GM21529 (cell line): ENCODE results near the gene CHMP2B.
"Not testable (repeated sequence)": the region's sequence is repeated elsewhere in the genome, so short reads cannot be mapped to it uniquely, and the experiment has no call there.

Experiments
- ATAC-seq: cut with Tn5 transposase; IDR thresholded peaks from one replicate; pipeline ENCODE4 v1.9.1; 2021; ENCODE audit not compliant: unreplicated experiment

The CHMP2B gene

GRCh38 chr3:87229113-87229512 lies 2.0 kb downstream of the CHMP2B start:
- no peak for ATAC-seq

- ATAC-seq = no peak
Measured at GRCh38 chr3:87233805-87234204, 6.7 kb downstream of the CHMP2B start.

DNA sequence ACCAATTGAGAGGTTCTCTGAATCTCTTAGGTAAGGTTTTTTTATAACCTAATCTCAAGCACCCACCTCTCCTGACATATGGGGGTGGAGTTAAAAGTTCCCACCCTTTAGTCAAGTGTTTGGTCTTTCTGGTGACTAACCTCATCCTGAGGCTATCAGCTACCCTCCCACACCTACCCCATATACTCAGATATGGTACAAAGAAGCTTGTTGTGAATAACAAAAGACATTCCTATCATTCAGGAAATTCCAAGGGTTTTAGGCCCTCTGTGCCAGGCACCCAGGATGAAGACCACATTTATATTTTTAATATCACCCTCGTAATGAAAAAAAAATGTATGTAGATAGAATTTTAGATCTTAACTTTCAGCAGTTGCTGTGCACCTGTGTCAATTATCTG lies 9.0 kb downstream of the CHMP2B start:
- no peak for ATAC-seq

DNA sequence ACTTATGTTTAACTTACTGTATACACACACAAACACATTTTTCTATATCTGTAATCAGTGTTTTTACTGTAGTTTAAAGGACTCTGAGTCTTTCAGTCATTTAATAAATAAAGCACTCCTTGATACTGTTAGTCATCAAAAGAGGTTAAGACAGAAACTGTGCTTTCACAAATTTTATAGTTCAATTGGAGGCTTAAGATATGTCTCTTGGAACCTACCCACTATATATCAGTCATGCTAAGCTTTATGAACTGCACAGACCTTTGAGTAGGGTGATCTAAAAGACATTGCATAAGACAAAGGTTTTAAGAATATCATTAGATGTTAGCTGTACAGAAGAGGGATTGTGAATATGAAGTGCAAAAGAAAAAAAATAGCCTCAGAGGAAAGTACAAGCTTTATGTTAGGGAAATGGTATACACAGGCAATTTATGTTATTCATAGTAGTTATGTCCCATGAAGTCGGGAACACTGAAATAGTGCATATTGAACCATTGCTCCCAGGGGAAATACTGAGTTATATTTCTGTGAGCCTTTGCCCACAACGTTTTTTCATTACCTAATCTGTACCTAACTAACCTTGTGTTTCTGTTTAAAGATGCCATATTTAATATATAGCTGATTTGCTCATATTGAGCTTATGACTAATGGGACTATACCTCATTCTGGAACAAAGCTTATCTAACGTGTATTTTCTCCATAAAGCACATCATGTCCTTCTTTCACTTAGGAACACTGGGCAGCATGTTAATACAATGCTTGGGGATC lies 19.7 kb downstream of the CHMP2B start:
- ATAC-seq = no peak

GRCh38 chr3:87247430-87247773 lies 20.3 kb downstream of the CHMP2B start:
- no peak for ATAC-seq

DNA sequence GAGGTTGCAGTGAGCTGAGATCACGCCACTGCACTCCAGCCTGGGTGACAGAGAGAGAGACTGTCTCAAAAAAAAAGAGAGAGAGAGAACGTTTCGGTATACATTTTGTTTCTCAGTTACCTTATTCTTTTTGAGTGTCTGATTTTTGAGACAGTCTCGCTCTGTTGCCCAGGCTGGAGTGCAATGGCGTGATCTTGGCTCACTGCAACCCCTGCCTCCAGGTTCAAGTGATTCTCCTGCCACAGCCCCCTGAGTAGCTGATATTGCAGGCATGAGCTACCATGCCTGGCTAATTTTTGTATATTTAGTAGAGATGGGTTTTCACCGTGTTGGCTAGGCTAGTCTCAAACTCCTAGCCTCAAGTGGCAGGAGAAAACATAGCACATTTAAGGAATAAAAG lies 21.1 kb downstream of the CHMP2B start:
- not testable (repeated sequence) for ATAC-seq

DNA sequence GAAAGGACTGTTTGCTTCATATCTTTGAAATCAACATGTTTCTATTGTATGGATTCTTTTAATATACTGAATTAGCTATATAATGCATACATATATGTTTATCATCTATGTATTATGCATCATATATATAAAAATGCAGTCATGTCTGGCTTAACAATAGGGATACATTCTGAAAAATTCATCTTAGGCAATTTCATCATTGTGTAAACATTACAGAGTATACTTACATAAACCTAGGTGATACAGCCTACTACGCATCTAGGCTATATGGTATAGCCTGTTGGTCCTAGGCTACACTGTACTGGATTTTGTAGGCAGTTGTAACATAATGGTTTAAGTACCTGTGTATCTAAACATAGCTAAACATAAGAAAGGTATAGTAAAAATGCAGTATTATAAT lies 21.7 kb downstream of the CHMP2B start:
- no peak for ATAC-seq

DNA sequence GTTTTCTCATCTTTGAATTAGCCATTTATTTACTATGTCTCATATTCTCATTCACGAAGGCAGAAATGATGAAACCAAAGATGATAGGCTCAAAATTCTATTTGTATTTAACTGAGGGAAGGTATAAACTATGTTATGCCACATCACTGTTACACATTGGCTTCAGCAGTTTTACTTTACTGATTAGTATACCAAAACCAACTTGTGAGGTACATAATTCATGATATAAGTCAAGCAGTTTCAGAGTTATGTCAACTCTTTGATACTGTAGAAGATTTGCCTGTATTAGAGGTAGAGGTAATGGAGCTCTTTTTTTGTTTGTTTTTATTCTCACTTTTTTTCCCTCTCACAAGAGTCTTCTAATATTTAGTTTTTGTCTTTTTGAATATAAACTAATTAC lies 22.9 kb downstream of the CHMP2B start:
- ATAC-seq = no peak

DNA sequence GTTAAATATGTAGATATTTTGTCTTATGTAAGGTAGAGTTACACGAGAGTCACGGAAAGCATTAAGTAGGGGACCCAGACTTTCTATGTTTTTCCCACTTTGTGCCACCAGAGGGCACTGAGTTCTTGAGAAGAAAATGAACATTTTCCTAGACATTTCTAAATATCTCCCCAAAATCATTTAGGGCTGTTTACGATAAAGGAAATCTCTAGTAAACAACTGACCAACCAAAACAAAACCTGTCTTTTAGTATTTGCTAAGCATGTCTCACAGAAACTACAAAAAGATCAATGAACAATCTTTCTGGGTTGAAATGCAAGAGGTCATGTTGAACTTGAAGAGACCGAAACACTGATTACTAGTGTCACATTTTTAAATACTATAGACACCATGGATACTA lies 33.2 kb downstream of the CHMP2B start:
- peak; percentile 89 for ATAC-seq

DNA sequence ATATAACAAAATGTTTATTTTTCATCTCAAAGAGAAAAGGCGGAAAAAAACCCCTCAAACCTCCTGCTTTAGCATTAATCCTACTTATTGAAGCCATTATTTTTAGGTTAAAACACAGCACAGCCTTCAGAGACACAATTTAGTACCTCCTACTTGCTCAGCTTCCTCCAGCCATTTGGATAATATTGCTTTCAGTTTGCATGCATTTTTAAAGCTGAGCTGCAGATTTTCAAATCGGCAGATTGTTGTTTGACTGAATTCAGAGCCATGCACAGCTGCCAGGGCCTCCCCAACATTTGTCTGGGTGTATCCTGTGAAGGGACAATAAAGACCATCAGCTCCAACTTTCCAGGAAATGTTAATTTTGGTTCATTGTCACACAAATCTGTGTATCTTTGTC lies 34.8 kb downstream of the CHMP2B start:
- no peak for ATAC-seq

- ATAC-seq = no peak
Measured at GRCh38 chr3:87267953-87268645, 41.0 kb downstream of the CHMP2B start.

GRCh38 chr3:87268646-87269211 lies 41.6 kb downstream of the CHMP2B start:
- ATAC-seq = no peak

GRCh38 chr3:87269723-87270122 lies 42.6 kb downstream of the CHMP2B start:
- ATAC-seq = no peak

DNA sequence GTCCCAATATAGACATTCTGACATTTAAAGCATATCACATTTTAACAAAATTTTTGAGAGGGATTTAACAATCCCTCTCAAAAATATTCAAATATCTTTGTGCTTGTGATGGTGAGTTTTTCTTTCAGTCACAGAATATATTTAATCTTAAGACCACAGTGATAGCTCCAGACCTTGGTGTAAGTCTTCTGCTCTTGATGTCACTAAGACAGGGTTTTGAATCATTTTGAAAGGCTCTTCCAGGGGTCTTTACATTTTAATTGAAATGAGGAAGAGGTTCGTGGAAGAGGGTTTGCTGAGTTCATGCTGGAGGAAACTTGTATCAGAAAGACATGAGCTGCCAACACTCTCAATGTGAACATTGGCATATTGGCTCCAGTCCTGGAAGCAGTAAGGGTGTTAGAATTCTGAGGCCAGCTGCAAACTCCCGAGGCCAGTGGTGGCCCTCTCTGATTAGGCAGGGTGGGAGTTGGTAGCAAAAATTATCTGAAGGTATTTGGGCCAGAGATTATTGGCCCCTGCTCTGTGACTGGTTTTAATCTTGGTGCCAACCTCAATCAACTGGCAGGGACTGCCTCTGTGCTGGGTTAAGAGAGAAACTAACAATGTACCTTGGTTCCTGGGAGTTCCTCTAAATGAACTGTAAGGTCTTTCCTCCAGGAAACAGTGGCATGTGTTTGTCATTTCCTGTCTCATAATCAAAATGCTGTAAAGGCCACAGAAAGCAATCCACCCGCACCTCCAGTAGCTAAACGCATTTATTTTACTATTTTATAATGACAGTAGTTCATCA lies 44.0 kb downstream of the CHMP2B start:
- ATAC-seq = no peak

DNA sequence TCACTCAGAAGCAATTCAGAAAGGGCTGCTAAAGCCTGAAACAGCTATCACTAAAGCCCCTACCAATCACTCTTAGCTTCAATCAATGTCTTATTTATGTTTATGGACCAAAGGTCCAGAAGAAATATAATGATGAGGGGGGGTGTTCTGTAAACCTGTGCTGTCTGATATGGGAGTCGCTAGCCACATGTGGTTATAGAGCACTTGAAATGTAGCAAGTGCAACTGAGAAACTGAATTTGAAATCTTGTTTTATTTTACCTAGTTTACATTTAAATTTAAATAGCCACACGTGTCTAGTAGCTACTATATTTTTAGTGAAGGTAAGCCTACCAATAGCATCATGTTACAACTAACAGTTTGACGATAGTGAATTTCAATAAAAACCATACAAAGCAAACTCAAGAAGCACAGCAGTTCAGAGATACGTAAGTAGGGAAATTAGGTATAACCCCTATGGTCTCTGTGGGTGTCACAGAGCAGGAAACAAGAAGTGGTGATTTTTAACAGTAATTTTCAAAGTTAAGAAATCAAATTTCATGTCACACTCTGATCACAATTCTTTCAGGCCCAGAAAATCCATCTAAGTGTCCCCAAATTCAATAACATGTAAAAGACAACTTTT lies 45.7 kb downstream of the CHMP2B start:
- ATAC-seq = peak; percentile 97

DNA sequence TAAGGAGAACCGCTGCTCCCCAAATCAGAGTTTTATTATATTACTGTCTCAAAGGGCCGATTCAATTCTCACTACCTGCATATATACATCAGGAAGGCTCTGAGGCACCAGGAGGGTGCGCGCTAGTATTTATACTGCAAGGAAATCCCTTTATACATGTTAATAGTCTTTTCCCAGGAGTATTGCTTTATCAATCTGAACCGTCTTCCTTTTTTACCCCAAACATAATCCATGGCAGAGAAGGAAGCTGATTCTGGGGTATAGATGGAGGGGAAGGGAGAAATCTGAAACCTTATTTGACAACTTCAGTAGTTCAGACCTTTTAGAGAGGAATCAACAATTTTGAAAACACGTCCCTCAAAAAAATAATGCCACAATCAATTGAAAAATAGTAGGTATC lies 49.4 kb downstream of the CHMP2B start, which contains the start of gene POU1F1:
Gene POU1F1 (minus strand): TSS at position 101 of the 400 bp plus-strand sequence. CDS start 122 bp downstream, outside the sequence.
- no peak for ATAC-seq

- peak; percentile 81 for ATAC-seq
Measured at GRCh38 chr3:87287011-87287410, 59.9 kb downstream of the CHMP2B start.

DNA sequence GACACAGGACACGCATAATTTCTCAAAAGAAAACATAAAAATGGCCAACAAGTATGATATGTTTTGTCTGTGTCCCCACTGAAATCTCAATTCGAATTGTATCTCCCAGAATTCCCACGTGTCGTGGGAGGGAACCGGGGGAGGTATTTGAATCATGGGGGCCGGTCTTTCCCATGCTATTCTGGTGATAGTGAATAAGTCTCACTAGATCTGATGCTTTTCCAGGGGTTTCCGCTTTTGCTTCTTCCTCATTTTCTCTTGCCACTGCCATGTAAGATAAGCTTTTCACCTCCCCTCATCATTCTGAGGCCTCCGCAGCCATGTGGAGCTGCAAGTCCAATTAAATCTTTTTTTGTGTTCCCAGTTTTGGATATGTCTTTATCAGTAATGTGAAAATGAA lies 61.3 kb downstream of the CHMP2B start:
- no peak for ATAC-seq

DNA sequence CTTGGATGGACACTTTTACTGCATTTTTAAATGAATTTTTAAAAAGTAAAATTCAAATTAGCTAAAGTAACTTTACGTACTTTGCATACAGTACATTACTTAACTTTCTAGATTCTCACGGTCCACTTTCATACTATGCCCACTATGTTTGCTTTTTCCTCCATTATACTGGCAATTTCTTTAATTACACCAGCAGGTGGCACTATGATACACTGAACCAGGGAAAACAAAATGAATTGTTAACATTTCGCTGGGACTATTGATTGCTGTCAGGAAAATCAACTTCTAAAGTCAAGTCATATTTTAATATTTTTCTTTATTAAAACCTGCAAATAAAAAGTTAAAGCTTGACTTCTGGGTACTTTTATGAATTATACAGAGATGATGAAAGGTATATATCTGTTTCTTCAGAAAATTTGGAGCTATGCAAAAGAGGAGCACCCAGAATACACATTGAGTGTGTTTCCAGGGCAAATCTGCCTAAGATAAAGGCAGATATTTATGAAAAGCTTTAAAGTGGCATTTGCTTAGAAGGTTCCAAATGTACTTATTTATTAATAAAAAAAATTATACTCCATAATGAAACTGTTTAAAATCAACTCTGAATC lies 71.1 kb downstream of the CHMP2B start:
- peak; percentile 89 for ATAC-seq

- ATAC-seq = not testable (repeated sequence)
Measured at GRCh38 chr3:87305031-87305430, 77.9 kb downstream of the CHMP2B start.
